GM18499 (cell line): ENCODE measurements around the gene PPP1R1C.

Source experiments
- ATAC-seq: cut with Tn5 transposase; IDR thresholded peaks from one replicate; pipeline ENCODE4 v1.9.1; 2021; ENCODE audit warnings: moderate number of reproducible peaks; ENCODE audit not compliant: insufficient read depth, unreplicated experiment

The PPP1R1C gene

GRCh38 chr2:182088681-182089320, 103.1 kb downstream of the PPP1R1C start:
- ATAC-seq, result no peak

DNA sequence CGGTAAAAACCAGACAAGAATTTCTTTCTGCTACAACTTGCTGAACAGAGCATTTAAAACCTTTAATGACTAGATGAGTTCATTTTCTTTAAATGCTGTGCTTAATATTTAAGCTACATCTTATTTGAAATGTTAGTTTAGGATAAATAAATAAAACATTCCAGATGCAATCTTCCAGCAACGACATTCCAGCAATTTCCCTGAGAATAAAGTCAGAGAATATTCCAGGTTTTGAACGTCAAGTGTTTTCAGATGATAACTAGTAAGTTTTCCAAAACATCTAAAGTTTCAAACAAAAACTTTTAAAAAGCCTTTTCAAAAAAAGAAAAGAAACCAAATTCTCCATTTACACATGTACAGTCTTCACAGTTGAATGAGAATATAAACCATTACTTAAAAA, 104.8 kb downstream of the PPP1R1C start:
- no peak for ATAC-seq

DNA sequence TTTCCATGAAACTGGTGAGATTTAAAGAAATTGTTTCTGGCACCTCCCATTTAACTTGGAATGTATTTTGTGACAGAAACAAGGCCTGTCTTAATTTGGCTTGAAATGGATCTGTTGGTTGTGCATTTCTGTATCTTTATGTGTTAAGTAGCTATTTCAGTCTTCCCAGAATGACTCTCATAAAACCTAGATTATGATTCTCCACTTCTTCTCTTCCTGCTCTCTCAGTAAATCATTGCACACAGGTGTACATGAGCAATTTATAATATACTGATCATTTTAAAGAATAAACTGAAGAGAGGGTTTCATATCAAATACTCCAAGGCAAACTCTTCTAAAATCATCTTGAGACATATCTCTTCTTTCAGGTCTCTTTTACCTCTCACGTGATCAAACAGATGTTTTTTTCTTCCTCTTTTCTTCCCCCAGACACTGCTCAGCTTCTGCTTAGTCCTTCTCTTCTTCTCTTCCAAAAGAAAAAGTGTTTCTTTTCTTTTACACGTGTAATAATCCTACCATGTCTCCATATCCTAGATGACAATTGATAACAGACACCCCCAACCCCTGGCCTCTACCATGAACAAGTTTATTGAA, 112.0 kb downstream of the PPP1R1C start:
- no peak for ATAC-seq

DNA sequence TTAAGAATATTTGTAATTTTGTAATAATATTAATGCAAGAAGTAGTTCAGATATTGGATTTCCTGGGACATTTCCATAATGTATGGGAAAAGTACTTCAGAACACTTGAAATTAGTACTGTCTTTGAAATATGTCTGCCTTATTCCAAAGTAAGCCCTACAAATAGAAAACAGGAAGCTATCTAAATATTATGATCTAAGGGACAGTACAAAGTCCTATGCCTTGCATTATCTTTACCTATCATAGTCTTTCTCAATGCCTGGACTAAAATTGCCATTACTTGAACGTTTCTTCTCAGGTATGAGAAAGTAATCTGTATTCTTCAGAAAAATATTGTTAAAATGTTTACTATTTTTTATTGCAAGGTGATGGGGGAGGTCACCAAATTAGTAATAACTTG, 113.0 kb downstream of the PPP1R1C start:
- no peak for ATAC-seq

DNA sequence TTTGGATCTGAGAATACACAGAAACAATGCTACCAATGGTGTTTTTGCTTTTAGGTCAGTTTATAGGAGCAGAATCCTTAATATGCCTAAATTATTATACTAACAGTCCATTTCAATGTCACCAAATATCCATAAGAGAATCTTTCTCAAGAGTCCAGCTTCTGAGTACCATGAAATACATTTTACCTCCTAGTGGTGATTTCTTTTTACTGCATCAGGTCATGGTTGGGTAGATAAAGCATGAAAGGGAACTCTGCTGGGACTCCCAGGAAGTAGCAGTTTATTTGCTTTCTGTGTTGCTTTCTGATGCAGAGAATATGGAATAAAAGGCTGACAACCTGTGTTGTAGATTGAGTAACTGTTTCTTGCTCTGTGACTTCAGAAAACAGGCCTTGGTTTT, 115.6 kb downstream of the PPP1R1C start:
- no peak for ATAC-seq

- ATAC-seq, result no peak
Measured at GRCh38 chr2:182103526-182103925, 117.9 kb downstream of the PPP1R1C start.

DNA sequence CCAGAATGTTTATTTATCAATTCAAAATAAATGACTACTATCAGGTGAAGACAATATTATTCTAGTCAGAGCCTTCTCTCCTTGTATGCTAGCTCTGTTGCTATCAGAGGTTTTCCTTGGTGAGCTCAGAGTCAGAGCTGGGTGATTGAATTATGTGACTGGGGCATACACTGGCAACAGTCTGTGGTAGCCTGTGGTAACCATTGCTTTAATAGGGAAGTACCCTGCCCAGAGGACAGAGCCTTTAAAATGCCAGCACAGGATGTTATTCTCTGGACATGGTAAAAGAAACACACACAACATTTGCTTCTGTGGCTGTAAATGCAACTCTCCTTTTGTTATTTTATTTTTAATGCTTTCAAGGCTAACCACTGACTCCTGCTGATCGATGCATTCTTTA, 124.7 kb downstream of the PPP1R1C start:
- no peak for ATAC-seq

DNA sequence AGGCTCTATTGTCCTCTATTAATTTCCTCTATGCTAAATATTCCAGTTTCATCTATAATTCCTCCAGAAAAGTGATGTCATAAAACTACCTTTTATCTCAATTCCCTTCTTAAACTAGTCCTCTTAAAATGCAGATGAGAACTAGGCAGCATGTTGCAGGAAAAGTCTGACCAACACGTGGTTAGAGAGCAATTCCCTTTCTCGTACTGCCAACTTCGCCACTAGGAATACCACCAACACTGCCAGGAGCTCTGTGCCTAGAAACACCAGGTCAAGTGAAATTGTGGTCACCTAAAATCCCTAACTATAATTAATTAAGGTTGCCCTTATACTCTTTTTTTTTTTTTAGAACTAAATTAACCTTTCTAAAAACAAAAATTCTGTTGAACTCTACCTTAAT, 127.7 kb downstream of the PPP1R1C start:
- ATAC-seq, result no peak

- ATAC-seq, result no peak
Measured at GRCh38 chr2:182115258-182115657, 129.6 kb downstream of the PPP1R1C start.

- ATAC-seq, result no peak
Measured at GRCh38 chr2:182116774-182117173, 131.1 kb downstream of the PPP1R1C start.

DNA sequence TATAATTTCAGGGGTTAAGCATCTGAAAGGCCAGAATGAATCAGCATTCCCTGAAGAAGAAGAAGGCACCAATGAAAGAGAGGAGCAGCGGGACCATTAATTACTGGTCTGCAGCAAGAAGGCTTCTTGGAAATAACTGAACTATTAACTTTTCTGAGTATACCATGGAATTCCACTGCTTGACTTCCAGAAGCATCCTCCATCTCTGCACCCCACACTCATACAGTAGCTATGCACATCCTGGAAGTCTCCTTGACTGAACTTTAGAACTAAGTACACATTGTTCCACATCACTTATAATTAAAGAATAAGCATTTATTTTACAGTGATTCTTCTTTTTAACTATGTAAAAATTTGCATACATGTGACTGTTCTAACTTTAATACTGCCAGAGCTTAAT, 131.5 kb downstream of the PPP1R1C start:
- no peak for ATAC-seq

- no peak for ATAC-seq
Measured at GRCh38 chr2:182128821-182129707, 143.4 kb downstream of the PPP1R1C start.

- ATAC-seq, result no peak
Measured at GRCh38 chr2:182132605-182133004, 147.0 kb downstream of the PPP1R1C start.

- ATAC-seq, result no peak
Measured at GRCh38 chr2:182133195-182133891, 147.7 kb downstream of the PPP1R1C start.

- no peak for ATAC-seq
Measured at GRCh38 chr2:182134201-182134600, 148.5 kb downstream of the PPP1R1C start.

DNA sequence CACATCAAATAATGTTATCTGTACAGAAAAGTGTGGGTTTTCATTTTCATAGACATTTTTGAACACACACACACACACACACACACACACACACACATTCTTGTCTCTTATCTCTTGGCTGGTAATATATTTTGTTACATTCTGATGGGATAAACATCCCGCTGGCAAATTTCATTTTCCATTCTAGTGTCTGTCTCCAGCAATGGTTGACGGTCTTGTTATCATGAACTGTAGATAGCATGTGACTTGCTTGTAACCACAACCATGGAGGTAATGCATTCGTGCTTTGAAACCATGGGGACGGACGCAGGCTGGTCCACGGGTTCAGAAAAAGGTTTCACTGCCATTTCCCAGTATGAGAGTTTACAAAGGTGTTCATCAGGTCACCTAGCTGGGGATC, 156.4 kb downstream of the PPP1R1C start:
- no peak for ATAC-seq

DNA sequence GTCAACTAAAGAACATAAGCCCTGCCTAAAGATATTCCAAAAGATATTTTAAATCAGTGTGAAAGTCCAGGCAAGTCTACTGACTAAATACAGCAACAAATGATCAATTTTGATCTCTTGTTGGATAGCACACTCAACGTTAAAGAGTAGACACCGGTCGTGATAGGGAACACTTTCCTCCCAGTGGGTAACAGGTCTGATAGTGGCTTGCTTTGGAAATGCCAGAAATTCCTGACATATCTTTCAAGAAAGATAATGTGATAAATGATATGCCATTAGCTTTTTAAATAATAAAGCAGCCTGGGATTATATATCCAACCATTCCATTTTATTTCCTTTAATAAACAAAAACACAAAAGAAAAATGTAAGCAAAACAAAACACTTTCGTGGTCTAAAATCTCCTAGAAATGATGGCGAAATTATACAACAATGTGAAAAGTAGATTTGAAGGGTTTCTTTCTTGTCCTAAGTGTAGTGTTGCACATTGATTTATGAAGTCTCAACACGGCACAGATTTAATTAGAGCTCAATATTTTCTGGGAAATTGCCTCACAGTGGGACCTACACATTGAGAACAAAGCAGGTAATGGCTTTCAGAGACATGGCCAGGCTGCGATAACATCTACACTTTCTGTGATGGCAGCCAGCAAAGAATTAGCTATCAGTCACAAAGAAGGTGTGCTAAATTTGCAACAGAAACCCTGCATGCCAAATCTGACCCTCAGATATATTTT, 158.6 kb downstream of the PPP1R1C start:
- no peak for ATAC-seq

- no peak for ATAC-seq
Measured at GRCh38 chr2:182144776-182145165, 159.1 kb downstream of the PPP1R1C start.

DNA sequence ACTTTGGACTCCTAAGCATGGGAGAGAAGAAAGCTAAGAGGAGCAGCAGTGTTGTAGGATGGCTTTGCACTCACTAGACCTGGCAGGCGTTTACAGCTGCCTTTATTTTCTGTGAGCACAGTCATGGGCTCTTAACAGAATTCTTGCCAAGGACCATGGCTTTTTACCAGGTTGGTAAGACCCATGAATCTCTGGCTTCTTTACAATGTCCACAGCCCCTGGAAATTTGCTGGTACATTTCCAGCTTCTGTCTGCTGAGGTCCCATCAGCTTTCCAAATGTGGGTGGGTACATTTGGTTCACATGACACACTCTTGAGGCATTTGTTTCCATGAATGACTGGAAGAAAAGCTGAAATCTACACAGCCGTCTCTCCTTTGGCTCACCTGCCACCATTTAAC, 162.7 kb downstream of the PPP1R1C start:
- ATAC-seq, result no peak

DNA sequence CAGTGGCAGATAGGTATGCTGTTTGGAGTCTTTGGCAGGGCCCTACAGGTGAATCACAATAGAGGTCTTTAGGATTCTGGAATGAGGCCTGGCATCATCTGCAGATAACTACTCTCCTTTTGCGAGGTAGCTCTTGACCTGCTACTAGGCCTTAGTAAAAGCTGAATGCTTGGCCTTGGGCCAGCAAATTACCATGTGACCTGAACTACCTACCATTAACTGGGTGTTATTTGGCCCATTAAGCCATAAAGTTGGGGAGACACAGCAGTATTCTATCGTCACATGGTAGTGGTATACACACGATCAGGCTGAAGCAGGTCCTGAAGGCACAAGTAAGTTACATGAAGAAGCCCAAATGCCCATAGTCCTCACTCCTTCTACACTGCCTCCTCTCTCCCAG, 178.2 kb downstream of the PPP1R1C start:
- no peak for ATAC-seq
